ENCODE results near the gene PDXP. TPM values are rescaled to one million over a fixed set of nuclear protein-coding genes. Genes with fewer than 3 reads are reported as not detected.

PDXP gene
- total and polyA plus RNA-seq, 2 of the 13 experiments (the other 11 are each of a cell fraction or from before 2014, with no cell fraction given), result 58.2 to 70.6 TPM

DNA sequence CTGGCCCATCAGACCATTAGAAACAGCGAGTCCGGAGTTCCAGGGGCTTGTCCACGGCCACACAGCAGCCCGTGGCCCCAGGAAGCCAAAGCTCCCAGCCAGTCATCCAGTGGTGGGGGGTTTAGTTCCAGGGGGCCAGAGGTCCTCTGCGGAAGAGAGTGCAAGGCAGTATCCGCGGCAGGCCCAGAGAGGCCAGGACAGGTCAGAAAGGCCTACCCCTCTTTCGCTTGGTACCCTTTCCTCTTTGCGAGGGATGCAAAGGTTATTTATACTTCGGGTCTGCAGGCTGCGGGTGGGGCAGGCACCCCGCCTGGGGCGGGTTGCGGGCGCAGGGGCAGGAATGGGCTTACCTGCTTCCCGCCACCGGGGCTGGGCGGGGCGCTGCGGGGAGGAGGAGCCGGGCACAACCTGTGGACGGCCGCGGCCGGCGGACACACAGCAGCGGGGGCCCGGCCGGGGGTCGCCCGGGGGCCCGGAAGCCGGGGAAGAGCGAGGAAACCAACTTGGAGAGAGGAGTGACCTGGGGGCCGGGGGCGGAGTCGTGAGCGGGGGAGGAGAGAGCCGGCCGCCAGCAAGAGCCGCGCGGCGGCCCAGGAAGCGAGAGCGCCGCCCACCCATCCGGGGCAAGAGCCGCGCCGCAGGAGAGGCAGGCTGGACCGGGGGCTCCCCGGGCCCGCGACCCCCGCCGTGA, 19.3 kb upstream of the PDXP start, which contains the start of gene SH3BP1 (continued):
- TF ChIP-seq ZNF597 (CRISPR knock-in tag; IDR thresholded peaks at IDR 0.05) (no peak), GLI4 (CRISPR knock-in tag; IDR thresholded peaks at IDR 0.05; ENCODE audit: borderline replicate concordance) (no peak), HNF4A (CRISPR knock-in tag; IDR thresholded peaks at IDR 0.05) (no peak), SMARCE1 (IDR thresholded peaks at IDR 0.05; ENCODE audit: borderline replicate concordance) (no peak), ZNF430 (CRISPR knock-in tag; IDR thresholded peaks at IDR 0.05) (0 out of 2 replicates have a peak, but pooled peaks have one; percentile 10), AHDC1 (CRISPR knock-in tag; IDR thresholded peaks at IDR 0.05; ENCODE audit: borderline replicate concordance) (no peak), HNF4G (IDR thresholded peaks at IDR 0.05; ENCODE audit: borderline replicate concordance, low read depth, low read length) (no peak), HNF4G (CRISPR knock-in tag; IDR thresholded peaks at IDR 0.05; ENCODE audit: borderline replicate concordance, low read depth) (no peak), ZFYVE20 (CRISPR knock-in tag; IDR thresholded peaks at IDR 0.05; ENCODE audit: borderline replicate concordance, low read depth) (no peak), CEBPZ (IDR thresholded peaks at IDR 0.05; ENCODE audit: low read length) (no peak)
- TF ChIP-seq, protein P1, sequence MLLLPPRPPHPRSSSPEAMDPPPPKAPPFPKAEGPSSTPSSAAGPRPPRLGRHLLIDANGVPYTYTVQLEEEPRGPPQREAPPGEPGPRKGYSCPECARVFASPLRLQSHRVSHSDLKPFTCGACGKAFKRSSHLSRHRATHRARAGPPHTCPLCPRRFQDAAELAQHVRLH (CRISPR knock-in tag; IDR thresholded peaks at IDR 0.05; ENCODE audit: borderline replicate concordance, low read depth), result no peak; the same call in 1 of the 2 replicates
- TF ChIP-seq, protein P2, sequence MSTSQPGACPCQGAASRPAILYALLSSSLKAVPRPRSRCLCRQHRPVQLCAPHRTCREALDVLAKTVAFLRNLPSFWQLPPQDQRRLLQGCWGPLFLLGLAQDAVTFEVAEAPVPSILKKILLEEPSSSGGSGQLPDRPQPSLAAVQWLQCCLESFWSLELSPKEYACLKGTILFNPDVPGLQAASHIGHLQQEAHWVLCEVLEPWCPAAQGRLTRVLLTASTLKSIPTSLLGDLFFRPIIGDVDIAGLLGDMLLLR (CRISPR knock-in tag; IDR thresholded peaks at IDR 0.05), result no peak
- TF ChIP-seq, protein P3, sequence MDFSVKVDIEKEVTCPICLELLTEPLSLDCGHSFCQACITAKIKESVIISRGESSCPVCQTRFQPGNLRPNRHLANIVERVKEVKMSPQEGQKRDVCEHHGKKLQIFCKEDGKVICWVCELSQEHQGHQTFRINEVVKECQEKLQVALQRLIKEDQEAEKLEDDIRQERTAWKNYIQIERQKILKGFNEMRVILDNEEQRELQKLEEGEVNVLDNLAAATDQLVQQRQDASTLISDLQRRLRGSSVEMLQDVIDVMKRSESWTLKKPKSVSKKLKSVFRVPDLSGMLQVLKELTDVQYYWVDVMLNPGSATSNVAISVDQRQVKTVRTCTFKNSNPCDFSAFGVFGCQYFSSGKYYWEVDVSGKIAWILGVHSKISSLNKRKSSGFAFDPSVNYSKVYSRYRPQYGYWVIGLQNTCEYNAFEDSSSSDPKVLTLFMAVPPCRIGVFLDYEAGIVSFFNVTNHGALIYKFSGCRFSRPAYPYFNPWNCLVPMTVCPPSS (IDR thresholded peaks at IDR 0.05), result no peak

Measured in HepG2 (cell line).